Left colon (tissue), 2 donors: Measurements from ENCODE around the gene ERBB4. TPM values are rescaled to one million over a fixed set of nuclear protein-coding genes. Genes with fewer than 3 reads are reported as not detected.

Source experiments
- ATAC-seq: fragments of 200-7000 bp; cut with Tn5 transposase; one replicate; pipeline ENCODE4 v1.9.1; 2020; ENCODE audit warnings: mild to moderate bottlenecking, moderate library complexity
- DNase-seq, 2 donors: peaks; one replicate each; pipeline ENCODE4 v3.0.0-alpha.2; 2020
- intact Hi-C, 2 donors: fragments of 100-400 bp; cut with DNase I in 1 of 2; cut with micrococcal nuclease in 1 of 2; formaldehyde crosslinking; loops; one replicate each; pipeline versions ENCODE4 v1.11.2 to v1.14.0; 2022; cut with DNase I, micrococcal nuclease
- total RNA-seq, 2 donors: library from RNA; stranded (reverse); fragmentation: NEBNext Ultra II Directional; extraction: Animal tissue kit (Norgen Biotek cat#: 25700); gene quantifications; one replicate each; pipeline ENCODE4 v1.2.1, GENCODE V29; 2021
- donor health status: DM: no; HTN: no; CAD: no.
- donor health status: DM: yes; HTN: yes; CAD: no.

The ERBB4 gene
- total RNA-seq, 2 donors from 2014 or later = 0.18 to 0.70 TPM

GRCh38 chr2:212328712-212329496 is 209.7 kb downstream of the ERBB4 start:
- ATAC-seq (no peak), DNase-seq (no peak)
- intact Hi-C loops = no loop called here

- DNase-seq = no peak
- ATAC-seq = peak; percentile 85
- intact Hi-C loops = no loop called here
Observed at GRCh38 chr2:212328136-212328535, 210.5 kb downstream of the ERBB4 start.

- ATAC-seq (peak; percentile 68), DNase-seq (no peak)
- intact Hi-C loops = no loop called here
Observed at GRCh38 chr2:212327171-212327809, 211.3 kb downstream of the ERBB4 start.

- ATAC-seq (no peak), DNase-seq (no peak)
- intact Hi-C loops = no loop called here
Observed at GRCh38 chr2:212318636-212319035, 220.0 kb downstream of the ERBB4 start.

- ATAC-seq (no peak), DNase-seq (no peak)
- intact Hi-C loops = no loop called here
Observed at GRCh38 chr2:212314680-212315079, 223.9 kb downstream of the ERBB4 start.

- no peak for DNase-seq
- ATAC-seq = no peak
- intact Hi-C loops = no loop called here
Observed at GRCh38 chr2:212311807-212312404, 226.7 kb downstream of the ERBB4 start.

GRCh38 chr2:212299943-212300342 is 238.7 kb downstream of the ERBB4 start:
- DNase-seq (no peak), ATAC-seq (no peak)
- intact Hi-C loops = no loop called here

- intact Hi-C loops = no loop called here
- no peak for ATAC-seq
- no peak for DNase-seq
Observed at GRCh38 chr2:212299333-212299732, 239.3 kb downstream of the ERBB4 start.

GRCh38 chr2:212295571-212295970 is 243.0 kb downstream of the ERBB4 start:
- ATAC-seq (no peak), DNase-seq (no peak)
- intact Hi-C loops = no loop called here

- no peak for ATAC-seq
- no peak for DNase-seq
- intact Hi-C loops = no loop called here
Observed at GRCh38 chr2:212294816-212295215, 243.8 kb downstream of the ERBB4 start.

- intact Hi-C loops = no loop called here
- no peak for DNase-seq
- ATAC-seq = no peak
Observed at GRCh38 chr2:212289301-212289700, 249.3 kb downstream of the ERBB4 start.

- ATAC-seq (no peak), DNase-seq (no peak)
- intact Hi-C loops = no loop called here
Observed at GRCh38 chr2:212288308-212288707, 250.3 kb downstream of the ERBB4 start.

- ATAC-seq = no peak
- intact Hi-C loops = no loop called here
Observed at GRCh38 chr2:212284166-212284565, 254.4 kb downstream of the ERBB4 start.

GRCh38 chr2:212282671-212283261 is 255.8 kb downstream of the ERBB4 start:
- intact Hi-C loops = no loop called here
- no peak for ATAC-seq
- no peak for DNase-seq

More at GRCh38 chr2:212284166-212284565, 254.4 kb downstream of the ERBB4 start:
- no peak for DNase-seq

GRCh38 chr2:212276813-212277212 is 261.8 kb downstream of the ERBB4 start:
- no peak for ATAC-seq
- DNase-seq = no peak
- intact Hi-C loops = no loop called here

GRCh38 chr2:212274215-212274614 is 264.4 kb downstream of the ERBB4 start:
- ATAC-seq (no peak), DNase-seq (no peak)
- intact Hi-C loops = no loop called here

GRCh38 chr2:212271583-212271982 is 267.0 kb downstream of the ERBB4 start:
- no peak for DNase-seq
- no peak for ATAC-seq

GRCh38 chr2:212269005-212269404 is 269.6 kb downstream of the ERBB4 start:
- ATAC-seq = no peak
- intact Hi-C loops = no loop called here
- DNase-seq = no peak

More at GRCh38 chr2:212271583-212271982, 267.0 kb downstream of the ERBB4 start:
- intact Hi-C loops = no loop called here

- intact Hi-C loops = no loop called here
- DNase-seq = no peak
- no peak for ATAC-seq
Observed at GRCh38 chr2:212266297-212266696, 272.3 kb downstream of the ERBB4 start.

- ATAC-seq = no peak
- no peak for DNase-seq
- intact Hi-C loops = no loop called here
Observed at GRCh38 chr2:212265777-212266176, 272.8 kb downstream of the ERBB4 start.
